NCI-H82 treated with DMSO at 0.1 percent for 48 hours (cell line): Measurements from ENCODE around the gene UNKL.
"Not testable (repeated sequence)": the region's sequence is repeated elsewhere in the genome, so short reads cannot be mapped to it uniquely, and the experiment has no call there.

Experiments
- DNase-seq: peaks from one replicate; lab custom pipeline; 2025; ENCODE audit not compliant: unreplicated experiment; lab: John Stamatoyannopoulos, UW

Gene UNKL

GRCh38 chr16:1328136-1328535 is 86.4 kb downstream of the UNKL start:
- not testable (repeated sequence) for DNase-seq

GRCh38 chr16:1327619-1327947 is 86.9 kb downstream of the UNKL start:
- DNase-seq, result no peak

- DNase-seq, result no peak
Measured at GRCh38 chr16:1326946-1327618, 87.4 kb downstream of the UNKL start.

- no peak for DNase-seq
Measured at GRCh38 chr16:1326391-1326790, 88.1 kb downstream of the UNKL start.

GRCh38 chr16:1325673-1326371 is 88.7 kb downstream of the UNKL start:
- DNase-seq, result no peak

- no peak for DNase-seq
Measured at GRCh38 chr16:1325261-1325660, 89.2 kb downstream of the UNKL start.

- DNase-seq, result no peak
Measured at GRCh38 chr16:1324286-1324826, 90.1 kb downstream of the UNKL start.

- no peak for DNase-seq
Measured at GRCh38 chr16:1323296-1324239, 90.9 kb downstream of the UNKL start.

GRCh38 chr16:1322407-1322806 is 92.1 kb downstream of the UNKL start:
- DNase-seq, result no peak

- DNase-seq, result no peak
Measured at GRCh38 chr16:1320658-1321240, 93.8 kb downstream of the UNKL start.

- no peak for DNase-seq
Measured at GRCh38 chr16:1320097-1320496, 94.4 kb downstream of the UNKL start.

- DNase-seq, result no peak
Measured at GRCh38 chr16:1319041-1319440, 95.5 kb downstream of the UNKL start.

GRCh38 chr16:1318268-1318545 is 96.3 kb downstream of the UNKL start:
- no peak for DNase-seq

GRCh38 chr16:1317479-1318267 is 96.8 kb downstream of the UNKL start:
- DNase-seq, result no peak

- no peak for DNase-seq
Measured at GRCh38 chr16:1316033-1316405, 98.5 kb downstream of the UNKL start.

GRCh38 chr16:1315081-1316032 is 99.1 kb downstream of the UNKL start:
- DNase-seq, result no peak

- DNase-seq, result no peak
Measured at GRCh38 chr16:1314399-1315068, 100.0 kb downstream of the UNKL start.

GRCh38 chr16:1313721-1314369 is 100.7 kb downstream of the UNKL start:
- no peak for DNase-seq
